ENCODE data around the gene DPF3. TPM values are rescaled to one million over a fixed set of nuclear protein-coding genes. Genes with fewer than 3 reads are reported as not detected.
A peak's percentile ranks its signal among the peaks of the same experiment; 100 is the strongest.

DPF3 gene
- total and polyA plus RNA-seq, 2 of the 13 experiments (the other 11 are each of a cell fraction or from before 2014, with no cell fraction given), result 0.09 to 0.60 TPM

- TF ChIP-seq ETV5 (CRISPR knock-in tag; IDR thresholded peaks at IDR 0.05; ENCODE audit: borderline replicate concordance) (0 out of 2 replicates have a peak, but pooled peaks have one; percentile 9), IKZF5 (CRISPR knock-in tag; IDR thresholded peaks at IDR 0.05) (no peak), ZFP36L2 (CRISPR knock-in tag; IDR thresholded peaks at IDR 0.05) (no peak), NR3C1 (CRISPR knock-in tag; IDR thresholded peaks at IDR 0.05) (no peak), ATF5 (CRISPR knock-in tag; IDR thresholded peaks at IDR 0.05; ENCODE audit: low read depth) (no peak), ZNF746 (CRISPR knock-in tag; IDR thresholded peaks at IDR 0.05) (no peak), JUN (CRISPR knock-in tag; IDR thresholded peaks at IDR 0.05) (no peak), GMEB1 (CRISPR knock-in tag; IDR thresholded peaks at IDR 0.05; ENCODE audit: borderline replicate concordance) (no peak), BHLHE40 (IDR thresholded peaks at IDR 0.05; ENCODE audit: low read length) (peak; percentile 60), ERF (CRISPR knock-in tag; IDR thresholded peaks at IDR 0.05) (no peak), ZZZ3 (CRISPR knock-in tag; IDR thresholded peaks at IDR 0.05; ENCODE audit: borderline replicate concordance) (no peak), MYNN (CRISPR knock-in tag; IDR thresholded peaks at IDR 0.05; ENCODE audit: low read depth) (no peak), FOXA1 (IDR thresholded peaks at IDR 0.05) (no peak), FOXA1 (CRISPR knock-in tag; IDR thresholded peaks at IDR 0.05) (no peak), PATZ1 (CRISPR knock-in tag; IDR thresholded peaks at IDR 0.05) (no peak), ZNF687 (CRISPR knock-in tag; IDR thresholded peaks at IDR 0.05) (peak; percentile 64), PAF1 (CRISPR knock-in tag; IDR thresholded peaks at IDR 0.05) (no peak), SOX13 (IDR thresholded peaks at IDR 0.05) (no peak), SOX13 (CRISPR knock-in tag; conservative IDR thresholded peaks at IDR 0.05 in 1 of 2, IDR thresholded peaks at IDR 0.05 in 1 of 2) (no peak), HOXD1 (CRISPR knock-in tag; IDR thresholded peaks at IDR 0.05) (no peak), KDM3A (CRISPR knock-in tag; IDR thresholded peaks at IDR 0.05; ENCODE audit: low read depth) (no peak), U2AF2 (IDR thresholded peaks at IDR 0.05; ENCODE audit: low read depth, low read length) (no peak)
These were observed 32.0 kb upstream of the DPF3 start (continued) for GRCh38 chr14:72925815-72926291.
